Measurements from ENCODE around the gene UBE2S. TPM values are rescaled to one million over a fixed set of nuclear protein-coding genes. Genes with fewer than 3 reads are reported as not detected.

The UBE2S gene
- total RNA-seq, 1 experiment from 2014 or later: 393 TPM

GRCh38 chr19:55434356-55434919 is 26.9 kb upstream of the UBE2S start:
- Histone ChIP-seq H3K27me3 (ENCODE audit: insufficient read depth, low read length) (no peaks in the 10 kb centered on the region; the same call in 1 of the 2 replicates), H2BK12ac (ENCODE audit: insufficient read length, low read depth, low read length) (no peak overlapping the region), H3K9ac (ENCODE audit: extremely low read depth, insufficient read length, low read length) (no peak overlapping the region), H2BK120ac (ENCODE audit: low read depth, low read length, poor library complexity, severe bottlenecking) (no peak overlapping the region), H4K5ac (ENCODE audit: insufficient read length, low read depth, low read length) (peak overlapping the region; percentile 31), H3K4ac (ENCODE audit: low read depth, low read length) (no peak overlapping the region), H3K4me1 (ENCODE audit: insufficient read depth, low read length) (no peaks in the 10 kb centered on the region), H3K79me1 (ENCODE audit: insufficient read depth, low read depth, low read length, poor library complexity, severe bottlenecking) (no peaks in the 10 kb centered on the region), H2BK20ac (ENCODE audit: low read depth, low read length, poor library complexity, severe bottlenecking) (no peak overlapping the region), H3K23me2 (ENCODE audit: insufficient read length, low read depth, low read length, poor library complexity, severe bottlenecking) (peaks cover 3% of the 10 kb centered on the region), H2BK5ac (ENCODE audit: insufficient read length, low read length) (no peak overlapping the region), H3K9me3 (ENCODE audit: control insufficient read depth, low read depth, low read length) (no peaks in the 10 kb centered on the region), H2AFZ (ENCODE audit: low read length) (no peak overlapping the region), H3K18ac (ENCODE audit: insufficient read length, low read depth, low read length) (no peak overlapping the region), H3K14ac (ENCODE audit: insufficient read depth, low read length) (no peak overlapping the region), H3K56ac (ENCODE audit: insufficient read length, low read depth, low read length) (no peak overlapping the region), H4K20me1 (ENCODE audit: control insufficient read depth, insufficient read depth, insufficient read length) (no peaks in the 10 kb centered on the region), H3K79me2 (ENCODE audit: insufficient read depth, low read length) (no peaks in the 10 kb centered on the region), H3T11ph (ENCODE audit: low read length) (no peak overlapping the region), H2BK15ac (ENCODE audit: low read depth, low read length) (no peak overlapping the region), H3K27ac (ENCODE audit: insufficient read length, low read depth, low read length) (no peak overlapping the region), H4K8ac (replicated peaks; ENCODE audit: insufficient read length, low read depth, low read length) (peak overlapping the region; percentile 30), H2AK5ac (ENCODE audit: insufficient read length, low read length) (no peak overlapping the region), H3K4me2 (ENCODE audit: insufficient read depth, insufficient read length, low read length) (no peak overlapping the region), H3K23ac (ENCODE audit: insufficient read length, low read depth, low read length) (no peak overlapping the region), H4K91ac (ENCODE audit: insufficient read length, low read depth, low read length) (no peak overlapping the region)
- 100% methylated on average over 2 of the region's 4 CpGs for WGBS (ENCODE audit: extremely low coverage, insufficient read length, low lambda C conversion rate)
- TF ChIP-seq, protein P1, sequence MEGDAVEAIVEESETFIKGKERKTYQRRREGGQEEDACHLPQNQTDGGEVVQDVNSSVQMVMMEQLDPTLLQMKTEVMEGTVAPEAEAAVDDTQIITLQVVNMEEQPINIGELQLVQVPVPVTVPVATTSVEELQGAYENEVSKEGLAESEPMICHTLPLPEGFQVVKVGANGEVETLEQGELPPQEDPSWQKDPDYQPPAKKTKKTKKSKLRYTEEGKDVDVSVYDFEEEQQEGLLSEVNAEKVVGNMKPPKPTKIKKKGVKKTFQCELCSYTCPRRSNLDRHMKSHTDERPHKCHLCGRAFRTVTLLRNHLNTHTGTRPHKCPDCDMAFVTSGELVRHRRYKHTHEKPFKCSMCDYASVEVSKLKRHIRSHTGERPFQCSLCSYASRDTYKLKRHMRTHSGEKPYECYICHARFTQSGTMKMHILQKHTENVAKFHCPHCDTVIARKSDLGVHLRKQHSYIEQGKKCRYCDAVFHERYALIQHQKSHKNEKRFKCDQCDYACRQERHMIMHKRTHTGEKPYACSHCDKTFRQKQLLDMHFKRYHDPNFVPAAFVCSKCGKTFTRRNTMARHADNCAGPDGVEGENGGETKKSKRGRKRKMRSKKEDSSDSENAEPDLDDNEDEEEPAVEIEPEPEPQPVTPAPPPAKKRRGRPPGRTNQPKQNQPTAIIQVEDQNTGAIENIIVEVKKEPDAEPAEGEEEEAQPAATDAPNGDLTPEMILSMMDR (conservative IDR thresholded peaks at IDR 0.05): no peak
- Mint-ChIP-seq H3K36me3 (ENCODE audit: insufficient read depth in 1 of 3, low read depth in 3 of 3) (peaks cover 0 to 2% (median 0%) of the 10 kb centered on the region in 3 experiments; a peak in 1 of 7 replicates), H3K9me3 (peaks cover 6 to 10% of the 10 kb centered on the region in 2 experiments; a peak in 4 of 5 replicates), H3K4me1 (peaks cover 0 to 3% of the 10 kb centered on the region in 2 experiments; a peak in 2 of 4 replicates), H3K27ac (no peak overlapping the region), H3K4me3 (no peak overlapping the region), H3K27me3 (ENCODE audit: low read depth) (peaks cover 40% of the 10 kb centered on the region)
- DNase-seq: no peak
